Hepatocyte (in vitro differentiated cells): ENCODE measurements around the gene MMD.

Experiments used
- EZH2 ChIP-seq: fragments of 200-600 bp; sonication (generic); IDR thresholded peaks from 2 replicates; pipeline ENCODE4 v1.6.1; 2016; ENCODE audit warnings: antibody characterized with exemption, mild to moderate bottlenecking, borderline replicate concordance
- EZH2phosphoT487 ChIP-seq: fragments of 200-600 bp; sonication (generic); IDR thresholded peaks from one replicate; pipeline ENCODE4 v1.6.1; 2018; ENCODE audit warnings: antibody characterized with exemption, mild to moderate bottlenecking, low read depth, moderate library complexity; ENCODE audit not compliant: unreplicated experiment, severe bottlenecking
- TF ChIP-seq, protein P1 (sequence below): fragments of 200-600 bp; sonication (generic); IDR thresholded peaks from 2 replicates; pipeline ENCODE4 v1.5.1; 2016; ENCODE audit warnings: antibody characterized with exemption, mild to moderate bottlenecking; ENCODE audit not compliant: poor library complexity

DNA sequence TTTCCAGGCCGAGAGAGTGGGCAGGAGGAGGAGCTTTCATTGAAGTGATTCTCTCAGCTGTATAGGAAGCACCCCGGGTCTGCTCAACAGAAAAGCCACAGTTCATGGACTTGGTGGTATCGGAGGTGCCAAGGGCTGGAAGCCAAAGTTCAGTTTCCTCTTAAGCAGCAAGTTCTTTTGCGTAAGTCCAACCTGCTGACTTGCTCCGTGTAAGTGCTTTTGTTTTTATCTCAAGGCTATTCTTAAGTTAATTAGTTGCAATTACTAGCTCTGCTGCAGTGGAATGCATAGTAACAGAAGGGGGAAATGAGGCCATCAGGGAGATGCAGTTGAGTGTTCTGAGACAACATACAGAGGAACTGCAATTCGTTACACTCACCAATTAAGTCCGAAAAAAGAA lies 45.0 kb upstream of the MMD start:
- TF ChIP-seq, protein P1, sequence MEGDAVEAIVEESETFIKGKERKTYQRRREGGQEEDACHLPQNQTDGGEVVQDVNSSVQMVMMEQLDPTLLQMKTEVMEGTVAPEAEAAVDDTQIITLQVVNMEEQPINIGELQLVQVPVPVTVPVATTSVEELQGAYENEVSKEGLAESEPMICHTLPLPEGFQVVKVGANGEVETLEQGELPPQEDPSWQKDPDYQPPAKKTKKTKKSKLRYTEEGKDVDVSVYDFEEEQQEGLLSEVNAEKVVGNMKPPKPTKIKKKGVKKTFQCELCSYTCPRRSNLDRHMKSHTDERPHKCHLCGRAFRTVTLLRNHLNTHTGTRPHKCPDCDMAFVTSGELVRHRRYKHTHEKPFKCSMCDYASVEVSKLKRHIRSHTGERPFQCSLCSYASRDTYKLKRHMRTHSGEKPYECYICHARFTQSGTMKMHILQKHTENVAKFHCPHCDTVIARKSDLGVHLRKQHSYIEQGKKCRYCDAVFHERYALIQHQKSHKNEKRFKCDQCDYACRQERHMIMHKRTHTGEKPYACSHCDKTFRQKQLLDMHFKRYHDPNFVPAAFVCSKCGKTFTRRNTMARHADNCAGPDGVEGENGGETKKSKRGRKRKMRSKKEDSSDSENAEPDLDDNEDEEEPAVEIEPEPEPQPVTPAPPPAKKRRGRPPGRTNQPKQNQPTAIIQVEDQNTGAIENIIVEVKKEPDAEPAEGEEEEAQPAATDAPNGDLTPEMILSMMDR, result no peak
- TF ChIP-seq EZH2 (no peak), EZH2phosphoT487 (no peak)
